ENCODE results near the gene ADGRF4. TPM values are rescaled to one million over a fixed set of nuclear protein-coding genes. Genes with fewer than 3 reads are reported as not detected.

Gene ADGRF4
- total RNA-seq, 6 experiments from 2014 or later, result not detected

DNA sequence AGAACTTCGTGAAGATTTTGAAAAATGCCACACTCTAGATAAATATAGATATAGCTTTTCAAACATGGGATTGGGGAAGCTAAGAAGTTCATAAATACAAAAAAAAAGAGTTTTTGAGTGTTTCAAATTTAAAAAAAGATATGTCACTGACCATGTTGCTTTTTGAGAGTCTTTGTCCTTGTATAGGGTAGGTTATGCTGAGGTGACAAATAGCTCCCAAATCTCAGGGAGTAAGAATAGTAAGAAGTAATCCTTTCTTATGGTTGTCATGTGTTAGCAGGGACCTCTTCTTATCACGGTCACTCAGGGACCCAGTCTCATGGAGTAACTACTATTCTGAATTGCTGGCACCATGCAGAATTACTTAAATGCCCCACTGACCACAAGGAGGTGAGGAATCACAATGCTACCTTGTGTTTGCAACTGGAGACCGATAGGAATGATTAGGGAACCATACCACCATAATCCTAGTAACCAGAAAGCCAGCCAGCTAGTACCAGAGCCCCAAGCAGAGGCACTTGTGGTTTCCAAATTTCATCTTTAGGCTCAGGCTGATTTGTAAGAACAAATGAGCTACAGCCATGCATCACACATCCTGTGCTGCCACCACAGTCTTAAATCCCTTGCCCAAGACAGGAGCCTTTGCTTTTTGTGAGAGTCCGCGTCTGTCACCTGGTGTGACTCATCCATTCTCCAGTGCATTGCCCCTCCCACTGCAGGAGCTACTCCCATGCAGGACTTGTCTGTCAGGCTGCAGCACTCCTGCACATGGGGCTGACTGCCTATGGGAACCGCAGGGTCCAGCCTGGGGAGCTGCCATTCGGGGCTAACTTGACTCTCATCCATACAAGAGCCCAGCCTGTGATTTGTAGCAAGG is 42.4 kb upstream of the ADGRF4 start:
- Mint-ChIP-seq H3K36me3 (ENCODE audit: low read depth) (no peaks in the 10 kb centered on the region), H3K27ac (no peak overlapping the region), H3K4me1 (ENCODE audit: low read depth) (peaks cover 12% of the 10 kb centered on the region; the same call in 1 of the 2 replicates), H3K27me3 (ENCODE audit: insufficient read depth) (peaks cover 2% of the 10 kb centered on the region; the same call in 1 of the 2 replicates), H3K9me3 (no peaks in the 10 kb centered on the region), H3K4me3 (no peak overlapping the region)
- peak; percentile 2 for DNase-seq
- TF ChIP-seq, protein P1, sequence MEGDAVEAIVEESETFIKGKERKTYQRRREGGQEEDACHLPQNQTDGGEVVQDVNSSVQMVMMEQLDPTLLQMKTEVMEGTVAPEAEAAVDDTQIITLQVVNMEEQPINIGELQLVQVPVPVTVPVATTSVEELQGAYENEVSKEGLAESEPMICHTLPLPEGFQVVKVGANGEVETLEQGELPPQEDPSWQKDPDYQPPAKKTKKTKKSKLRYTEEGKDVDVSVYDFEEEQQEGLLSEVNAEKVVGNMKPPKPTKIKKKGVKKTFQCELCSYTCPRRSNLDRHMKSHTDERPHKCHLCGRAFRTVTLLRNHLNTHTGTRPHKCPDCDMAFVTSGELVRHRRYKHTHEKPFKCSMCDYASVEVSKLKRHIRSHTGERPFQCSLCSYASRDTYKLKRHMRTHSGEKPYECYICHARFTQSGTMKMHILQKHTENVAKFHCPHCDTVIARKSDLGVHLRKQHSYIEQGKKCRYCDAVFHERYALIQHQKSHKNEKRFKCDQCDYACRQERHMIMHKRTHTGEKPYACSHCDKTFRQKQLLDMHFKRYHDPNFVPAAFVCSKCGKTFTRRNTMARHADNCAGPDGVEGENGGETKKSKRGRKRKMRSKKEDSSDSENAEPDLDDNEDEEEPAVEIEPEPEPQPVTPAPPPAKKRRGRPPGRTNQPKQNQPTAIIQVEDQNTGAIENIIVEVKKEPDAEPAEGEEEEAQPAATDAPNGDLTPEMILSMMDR (IDR thresholded peaks at IDR 0.05), result no peak

DNA sequence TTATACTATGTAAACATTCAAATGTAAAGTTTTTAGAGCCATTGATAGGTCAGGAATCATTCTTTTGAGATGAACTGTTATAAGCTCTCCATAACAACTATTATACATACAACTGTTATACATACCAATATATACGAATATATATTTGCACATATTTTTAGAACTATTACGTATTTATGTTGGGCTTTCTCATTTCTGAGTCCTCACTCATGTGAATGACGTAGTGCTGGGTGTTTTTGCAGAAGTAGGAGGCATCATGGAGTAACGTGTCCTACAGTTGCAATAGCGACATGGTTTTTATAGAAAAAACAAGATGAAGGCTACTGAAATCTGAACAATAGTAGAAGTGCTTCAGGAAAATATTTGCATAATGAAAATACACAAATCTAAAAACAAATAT is 36.4 kb upstream of the ADGRF4 start:
- no peak for DNase-seq
- peaks cover 2% of the 10 kb centered on the region for H3K27me3 Mint-ChIP-seq (ENCODE audit: insufficient read depth)
- H3K9me3 Mint-ChIP-seq, result no peaks in the 10 kb centered on the region
- TF ChIP-seq, protein P1 (IDR thresholded peaks at IDR 0.05), result no peak
- no peaks in the 10 kb centered on the region for H3K36me3 Mint-ChIP-seq (ENCODE audit: low read depth)
- H3K4me3 Mint-ChIP-seq, result no peak overlapping the region
- H3K4me1 Mint-ChIP-seq (ENCODE audit: low read depth), result no peaks in the 10 kb centered on the region
- no peak overlapping the region for H3K27ac Mint-ChIP-seq

GRCh38 chr6:47663462-47664216 is 34.7 kb upstream of the ADGRF4 start:
- Mint-ChIP-seq H3K4me1 (ENCODE audit: low read depth) (no peaks in the 10 kb centered on the region), H3K4me3 (no peak overlapping the region), H3K36me3 (ENCODE audit: low read depth) (no peaks in the 10 kb centered on the region), H3K27me3 (ENCODE audit: insufficient read depth) (peaks cover 2% of the 10 kb centered on the region), H3K9me3 (no peaks in the 10 kb centered on the region), H3K27ac (no peak overlapping the region)
- no peak for DNase-seq
- TF ChIP-seq, protein P1 (IDR thresholded peaks at IDR 0.05), result no peak

DNA sequence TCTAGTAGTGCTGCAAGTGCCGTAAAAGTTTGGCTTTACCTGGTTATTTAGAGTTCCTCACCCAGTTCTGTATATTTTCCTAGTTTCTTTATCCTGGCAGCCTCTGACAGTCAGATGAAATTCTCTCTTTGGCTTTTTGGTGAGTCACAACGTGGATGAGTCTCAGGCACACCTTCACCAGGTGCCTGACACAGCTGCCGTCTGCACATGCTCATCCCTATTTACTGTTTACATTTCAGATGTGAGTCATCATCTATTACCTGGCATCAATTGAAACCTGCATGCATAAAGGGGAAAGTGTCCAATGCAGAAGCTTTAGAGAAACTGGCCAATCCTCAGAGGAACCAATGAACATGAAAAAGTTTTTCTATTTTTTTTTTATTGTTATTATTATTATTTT is 33.3 kb upstream of the ADGRF4 start:
- H3K27me3 Mint-ChIP-seq (ENCODE audit: insufficient read depth), result peaks cover 2% of the 10 kb centered on the region
- no peak overlapping the region for H3K4me3 Mint-ChIP-seq
- no peak for DNase-seq
- peaks cover 2% of the 10 kb centered on the region; the same call in 1 of the 2 replicates for H3K4me1 Mint-ChIP-seq (ENCODE audit: low read depth)
- TF ChIP-seq, protein P1 (IDR thresholded peaks at IDR 0.05), result no peak
- no peak overlapping the region for H3K27ac Mint-ChIP-seq
- H3K36me3 Mint-ChIP-seq (ENCODE audit: low read depth), result no peaks in the 10 kb centered on the region
- H3K9me3 Mint-ChIP-seq, result no peaks in the 10 kb centered on the region

GRCh38 chr6:47669684-47670513 is 28.5 kb upstream of the ADGRF4 start:
- TF ChIP-seq, protein P1 (IDR thresholded peaks at IDR 0.05), result no peak
- Mint-ChIP-seq H3K4me1 (ENCODE audit: low read depth) (peaks cover 4% of the 10 kb centered on the region; the same call in 1 of the 2 replicates), H3K4me3 (no peak overlapping the region), H3K27ac (no peak overlapping the region), H3K27me3 (ENCODE audit: insufficient read depth) (no peaks in the 10 kb centered on the region; the same call in 1 of the 2 replicates), H3K9me3 (no peaks in the 10 kb centered on the region), H3K36me3 (ENCODE audit: low read depth) (no peaks in the 10 kb centered on the region)
- no peak for DNase-seq
